Stimulated activated CD4-positive, alpha-beta T cell treated with anti-CD3 and anti-CD28 coated beads, Interleukin-1b, Interleukin-23, amount 100 ng/mL, for 24 hours (primary cell): ENCODE measurements around the gene CACNA1S.

Source experiments
- DNase-seq, 4 experiments: peaks; one replicate each; pipeline ENCODE4 v3.0.0-alpha.2; 2020; ENCODE audit warnings: low read depth in 4 of 4, low spot score in 1 of 4

Gene CACNA1S

GRCh38 chr1:201093962-201094361, 18.3 kb downstream of the CACNA1S start:
- no peak for DNase-seq

DNA sequence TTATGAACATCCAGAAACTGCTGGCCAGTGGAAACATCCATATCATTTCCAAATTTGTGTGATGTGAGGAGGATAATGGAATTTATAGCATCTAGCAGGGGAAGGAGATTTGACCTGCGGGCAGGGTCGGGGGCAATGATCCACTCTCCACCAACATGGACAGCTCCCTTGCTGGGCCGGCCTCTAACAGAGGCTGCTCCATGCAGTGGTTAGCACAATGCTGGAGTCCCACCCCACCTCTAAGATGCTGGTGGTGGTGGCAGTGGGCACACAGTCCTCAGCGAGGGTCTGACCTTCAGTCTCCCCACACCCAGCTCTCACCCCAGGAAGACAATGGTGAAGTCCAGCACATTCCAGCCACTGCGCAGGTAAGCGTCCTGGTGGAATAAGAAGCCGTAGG, 18.7 kb downstream of the CACNA1S start:
- DNase-seq = no peak

GRCh38 chr1:201092738-201093137, 19.5 kb downstream of the CACNA1S start:
- no peak for DNase-seq

DNA sequence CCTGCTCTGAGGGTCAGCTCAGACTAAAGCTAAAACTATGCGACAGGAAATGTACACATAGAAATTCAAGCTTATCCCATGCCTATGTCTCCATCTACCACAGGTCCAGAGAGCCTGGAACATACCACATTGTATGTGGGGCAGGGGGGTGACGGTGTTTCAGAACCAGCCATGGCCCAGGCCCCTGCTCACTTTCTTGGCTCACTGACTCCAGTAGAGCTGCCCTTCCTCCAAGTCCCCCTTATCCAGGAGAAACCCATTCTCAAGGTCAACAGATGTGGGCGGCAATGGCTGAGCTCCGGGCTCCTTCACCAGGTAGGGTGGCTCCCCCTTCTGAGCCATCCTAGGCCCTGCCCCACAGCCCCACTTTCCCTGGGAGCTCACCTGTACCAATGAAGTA, 21.0 kb downstream of the CACNA1S start:
- no peak for DNase-seq

- no peak for DNase-seq
These were observed 21.7 kb downstream of the CACNA1S start for GRCh38 chr1:201090541-201090940.

DNA sequence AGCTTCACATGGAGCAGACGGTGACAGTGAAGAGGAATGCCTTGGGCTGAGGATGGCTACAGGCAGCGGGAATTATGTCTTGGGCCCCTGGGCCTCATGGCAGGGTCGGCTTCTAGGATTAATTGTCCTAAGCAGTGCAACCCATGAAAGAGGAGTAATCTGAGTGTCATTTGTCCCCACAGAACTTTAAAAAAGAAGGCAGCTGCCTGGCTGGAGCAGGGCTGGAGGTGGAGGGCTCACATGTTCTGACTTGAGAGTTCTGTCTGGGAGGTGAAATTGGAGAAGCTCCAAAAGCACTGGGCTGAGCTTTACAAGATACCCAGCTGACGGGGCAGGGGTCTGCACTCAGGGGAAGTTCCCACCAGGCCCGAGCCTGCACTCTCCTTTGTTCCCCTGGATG, 22.6 kb downstream of the CACNA1S start:
- no peak for DNase-seq

DNA sequence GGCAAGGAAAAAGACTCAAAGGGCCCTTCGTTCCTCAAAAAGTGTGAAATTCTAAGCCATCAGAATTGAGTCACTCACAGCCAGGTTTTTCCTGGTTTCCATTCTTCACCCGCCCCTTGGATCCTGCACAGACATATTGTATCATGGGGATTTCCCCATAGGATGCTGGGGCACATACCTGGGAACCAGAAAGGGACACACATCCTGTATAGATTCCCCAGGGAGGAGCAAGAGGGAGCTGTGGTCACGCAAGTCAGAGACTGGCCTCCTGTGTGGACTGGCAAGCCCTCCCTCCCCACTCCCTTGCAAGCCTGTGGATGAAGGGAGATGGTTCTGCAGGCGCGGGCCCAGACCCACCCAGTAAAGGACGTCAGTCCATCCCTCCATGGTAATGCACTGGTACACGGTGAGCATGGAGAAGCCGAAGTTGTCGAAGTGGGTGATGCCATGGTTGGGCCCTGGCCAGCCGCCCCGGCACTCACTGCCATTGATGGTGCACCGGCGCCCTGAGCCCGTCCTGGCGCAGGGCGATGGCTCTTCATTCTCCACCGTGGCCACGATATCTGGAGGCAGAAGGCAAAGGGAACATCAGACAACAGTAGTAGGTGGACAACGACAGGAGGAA, 23.2 kb downstream of the CACNA1S start:
- no peak for DNase-seq

GRCh38 chr1:201088395-201088794, 23.8 kb downstream of the CACNA1S start:
- DNase-seq = no peak

- DNase-seq = peak in 1 of 4 experiments; percentile 23
These were observed 26.1 kb downstream of the CACNA1S start for GRCh38 chr1:201085902-201086735.

DNA sequence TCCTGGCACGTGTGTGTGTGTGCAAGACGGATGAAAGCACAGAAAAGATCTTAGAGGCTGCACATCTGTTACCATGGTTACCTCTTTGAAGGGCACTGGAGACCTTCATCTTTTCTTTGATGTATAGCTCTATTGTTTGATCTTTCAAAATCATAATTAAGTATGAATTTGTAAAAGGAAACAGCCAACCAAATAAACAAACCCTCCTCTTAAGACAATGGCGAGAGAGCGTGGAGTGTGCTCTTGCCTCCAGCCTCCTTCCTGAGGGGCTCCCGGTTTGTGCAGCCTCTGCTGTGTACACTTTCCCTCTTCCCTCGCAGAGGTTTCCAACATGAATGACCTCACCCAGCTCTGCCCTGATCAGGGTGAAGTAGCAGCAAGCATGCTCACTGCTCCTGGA, 27.9 kb downstream of the CACNA1S start:
- no peak for DNase-seq

DNA sequence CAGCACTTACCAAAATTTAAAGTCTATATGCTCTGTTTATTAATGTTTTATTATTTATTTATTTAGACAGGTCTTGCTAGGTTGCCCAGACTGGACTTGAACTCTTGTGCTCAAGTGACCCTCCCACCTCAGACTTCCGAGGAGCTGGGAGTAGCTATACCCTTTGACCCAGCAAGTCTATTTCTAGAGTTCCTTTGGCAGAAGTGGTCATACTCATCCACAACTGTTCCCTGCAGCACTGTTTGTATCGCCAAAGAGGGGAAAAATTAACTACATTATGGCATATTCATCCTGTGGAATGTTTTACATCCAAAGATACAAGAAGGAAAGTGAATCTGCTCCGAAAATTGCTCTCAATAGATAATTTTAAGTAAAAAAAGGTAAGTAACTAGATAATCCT, 28.5 kb downstream of the CACNA1S start:
- DNase-seq = no peak

DNA sequence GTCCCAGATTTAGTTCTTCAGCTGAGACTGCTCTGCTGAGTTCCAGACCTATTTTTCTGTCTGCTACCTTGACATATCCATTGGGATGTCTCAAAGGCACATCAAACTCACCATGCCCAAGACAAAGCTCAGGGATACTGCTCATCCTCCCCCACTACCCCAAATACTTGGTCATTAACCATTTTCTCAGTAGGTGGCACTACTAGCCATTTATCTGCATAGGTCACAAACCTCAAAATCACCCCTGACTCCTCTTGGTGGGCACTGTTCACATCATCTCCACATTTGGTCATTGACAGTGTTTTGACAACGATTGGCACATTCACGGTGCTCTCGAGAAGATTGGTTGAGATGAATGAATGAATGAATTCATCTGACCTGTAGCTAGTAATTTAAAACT, 32.1 kb downstream of the CACNA1S start:
- DNase-seq = no peak

- no peak for DNase-seq
These were observed 34.5 kb downstream of the CACNA1S start for GRCh38 chr1:201077736-201078135.

- DNase-seq = no peak
These were observed 35.1 kb downstream of the CACNA1S start for GRCh38 chr1:201077116-201077515.

DNA sequence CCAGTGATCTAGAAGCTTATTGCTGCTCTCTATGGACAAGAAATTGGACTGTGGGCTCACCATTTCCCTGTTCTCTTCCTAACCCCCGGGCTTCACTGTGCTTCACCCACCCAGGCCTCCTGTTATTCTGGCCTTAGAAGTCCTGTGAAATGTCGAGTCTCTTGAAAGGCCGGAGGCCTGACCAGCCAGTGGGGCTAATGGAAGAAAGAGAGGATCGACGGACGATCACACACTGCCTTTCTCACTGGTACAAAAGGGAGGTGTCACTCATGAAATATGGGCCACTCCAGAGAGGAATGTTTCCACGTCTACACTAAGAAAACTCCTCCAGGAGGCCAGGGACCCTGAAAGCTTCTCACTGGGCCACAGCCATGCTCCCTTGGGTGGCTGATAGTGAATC, 36.1 kb downstream of the CACNA1S start:
- DNase-seq = no peak

DNA sequence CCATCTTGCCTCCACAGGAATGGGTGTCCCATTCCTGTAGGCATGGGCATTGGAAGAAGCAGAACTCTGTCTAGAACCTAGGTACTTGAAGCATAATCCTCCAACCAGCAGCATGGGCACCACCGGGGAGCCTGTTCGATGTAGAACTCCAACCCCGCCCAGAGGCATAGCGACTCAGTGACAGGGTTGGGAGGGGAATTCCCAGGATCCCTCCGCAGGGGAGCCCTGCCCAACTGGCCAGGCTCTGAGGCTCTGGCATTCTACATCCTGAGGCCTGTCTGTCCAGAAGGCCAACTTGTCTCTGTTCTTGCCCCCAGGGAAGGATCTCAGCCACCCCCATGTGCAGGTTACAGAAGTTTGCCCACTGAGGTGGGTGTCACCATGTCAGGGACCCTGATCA, 38.2 kb downstream of the CACNA1S start:
- no peak for DNase-seq

GRCh38 chr1:201072922-201073321, 39.3 kb downstream of the CACNA1S start:
- DNase-seq = no peak

DNA sequence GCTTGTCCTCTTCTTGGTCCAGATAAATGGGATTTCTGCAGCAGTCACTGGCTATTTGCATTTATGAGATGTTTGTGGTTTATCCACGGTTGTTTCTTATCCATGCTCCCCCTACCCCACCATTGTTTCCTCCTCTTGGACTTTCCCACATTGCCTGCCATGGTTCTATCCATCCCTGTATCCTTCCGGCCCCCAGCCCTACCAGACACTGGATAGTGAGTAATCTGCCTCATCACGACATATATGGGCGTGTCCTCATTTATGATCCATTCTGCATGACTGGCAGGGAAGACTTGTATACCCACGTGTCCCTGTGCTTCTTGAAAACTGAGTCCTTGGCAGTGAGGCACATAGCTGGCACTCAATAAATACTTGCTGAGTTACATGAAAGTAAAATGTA, 40.1 kb downstream of the CACNA1S start:
- no peak for DNase-seq

GRCh38 chr1:201069636-201070035, 42.6 kb downstream of the CACNA1S start:
- DNase-seq = no peak

GRCh38 chr1:201068976-201069375, 43.2 kb downstream of the CACNA1S start:
- no peak for DNase-seq

- no peak for DNase-seq
These were observed 45.2 kb downstream of the CACNA1S start for GRCh38 chr1:201066986-201067385.

DNA sequence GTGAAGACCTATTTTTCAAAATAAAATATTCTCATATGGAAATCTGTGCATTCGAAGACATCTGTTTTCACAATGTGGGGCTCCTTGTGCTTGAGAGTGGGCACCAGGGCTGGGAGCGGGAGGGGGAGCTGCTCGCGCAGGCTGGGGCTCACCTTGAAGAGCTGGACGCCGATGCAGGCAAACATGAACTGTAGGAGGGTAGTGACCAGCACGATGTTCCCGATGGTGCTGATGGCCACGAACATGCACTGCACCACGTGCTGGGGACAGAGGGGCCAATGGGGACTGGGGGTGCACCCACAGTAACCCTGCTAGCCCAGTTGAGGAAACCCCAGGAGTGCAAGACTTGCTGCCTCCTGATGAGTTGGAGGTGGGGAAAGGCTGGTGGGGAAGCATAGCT, 46.5 kb downstream of the CACNA1S start:
- DNase-seq = no peak

- no peak for DNase-seq
These were observed 47.4 kb downstream of the CACNA1S start for GRCh38 chr1:201064806-201065205.
